Activated naive CD4-positive, alpha-beta T cell treated with Interleukin-2 at 50 U/mL for 16 hours (primary cell): ENCODE measurements around the gene ANKRD27.
A peak's percentile ranks its signal among the peaks of the same experiment; 100 is the strongest.
"Not testable (repeated sequence)": the region's sequence is repeated elsewhere in the genome, so short reads cannot be mapped to it uniquely, and the experiment has no call there.

Source experiments
- DNase-seq: peaks from one replicate; pipeline ENCODE4 v3.0.0-alpha.2; 2020

Gene ANKRD27

GRCh38 chr19:32674931-32675719 is at the start of gene ANKRD27:
Gene ANKRD27 (minus strand): TSS chr19:32675180. CDS start chr19:32659015, 16,165 bp downstream.
- peak; percentile 98 for DNase-seq

GRCh38 chr19:32720936-32721250 is 45.9 kb upstream of the ANKRD27 start:
- no peak for DNase-seq

GRCh38 chr19:32720216-32720935 is 45.4 kb upstream of the ANKRD27 start:
- DNase-seq: no peak

GRCh38 chr19:32719611-32720059 is 44.7 kb upstream of the ANKRD27 start, which contains the start of gene TDRD12:
Gene TDRD12 (plus strand): TSS chr19:32719767. CDS start chr19:32720073, 306 bp downstream.
- DNase-seq: no peak

- no peak for DNase-seq
Observed at GRCh38 chr19:32718286-32718685, 43.3 kb upstream of the ANKRD27 start.

- no peak for DNase-seq
Observed at GRCh38 chr19:32717496-32717895, 42.5 kb upstream of the ANKRD27 start.

- not testable (repeated sequence) for DNase-seq
Observed at GRCh38 chr19:32716203-32716602, 41.2 kb upstream of the ANKRD27 start.

- no peak for DNase-seq
Observed at GRCh38 chr19:32711747-32712146, 36.8 kb upstream of the ANKRD27 start.

- no peak for DNase-seq
Observed at GRCh38 chr19:32709032-32709431, 34.1 kb upstream of the ANKRD27 start.

- peak; percentile 25 for DNase-seq
Observed at GRCh38 chr19:32708457-32708856, 33.5 kb upstream of the ANKRD27 start.

- not testable (repeated sequence) for DNase-seq
Observed at GRCh38 chr19:32704006-32704405, 29.0 kb upstream of the ANKRD27 start.

GRCh38 chr19:32702010-32702409 is 27.0 kb upstream of the ANKRD27 start:
- DNase-seq: no peak

GRCh38 chr19:32700129-32700528 is 25.1 kb upstream of the ANKRD27 start:
- DNase-seq: not testable (repeated sequence)

GRCh38 chr19:32696771-32697170 is 21.8 kb upstream of the ANKRD27 start:
- DNase-seq: not testable (repeated sequence)

GRCh38 chr19:32695506-32695905 is 20.5 kb upstream of the ANKRD27 start:
- DNase-seq: not testable (repeated sequence)

- not testable (repeated sequence) for DNase-seq
Observed at GRCh38 chr19:32694851-32695250, 19.9 kb upstream of the ANKRD27 start.

GRCh38 chr19:32694316-32694715 is 19.3 kb upstream of the ANKRD27 start:
- DNase-seq: not testable (repeated sequence)

GRCh38 chr19:32693151-32694108 is 18.4 kb upstream of the ANKRD27 start:
- peak; percentile 55 for DNase-seq

- no peak for DNase-seq
Observed at GRCh38 chr19:32692727-32693061, 17.7 kb upstream of the ANKRD27 start.

GRCh38 chr19:32691952-32692726 is 17.2 kb upstream of the ANKRD27 start:
- DNase-seq: peak; percentile 63

GRCh38 chr19:32691291-32691951 is 16.4 kb upstream of the ANKRD27 start, which contains the start of gene NUDT19:
Gene NUDT19 (plus strand): TSS chr19:32691821. CDS start chr19:32691961, 140 bp downstream.
- DNase-seq: peak; percentile 84
